ENCODE data around the gene TRIM7. TPM values are rescaled to one million over a fixed set of nuclear protein-coding genes. Genes with fewer than 3 reads are reported as not detected.

TRIM7 gene
- total and polyA plus RNA-seq, 9 of the 15 experiments (the other 6 are each of a cell fraction or from before 2014, with no cell fraction given): 2.6 to 14.9 (median 8.9) TPM

DNA sequence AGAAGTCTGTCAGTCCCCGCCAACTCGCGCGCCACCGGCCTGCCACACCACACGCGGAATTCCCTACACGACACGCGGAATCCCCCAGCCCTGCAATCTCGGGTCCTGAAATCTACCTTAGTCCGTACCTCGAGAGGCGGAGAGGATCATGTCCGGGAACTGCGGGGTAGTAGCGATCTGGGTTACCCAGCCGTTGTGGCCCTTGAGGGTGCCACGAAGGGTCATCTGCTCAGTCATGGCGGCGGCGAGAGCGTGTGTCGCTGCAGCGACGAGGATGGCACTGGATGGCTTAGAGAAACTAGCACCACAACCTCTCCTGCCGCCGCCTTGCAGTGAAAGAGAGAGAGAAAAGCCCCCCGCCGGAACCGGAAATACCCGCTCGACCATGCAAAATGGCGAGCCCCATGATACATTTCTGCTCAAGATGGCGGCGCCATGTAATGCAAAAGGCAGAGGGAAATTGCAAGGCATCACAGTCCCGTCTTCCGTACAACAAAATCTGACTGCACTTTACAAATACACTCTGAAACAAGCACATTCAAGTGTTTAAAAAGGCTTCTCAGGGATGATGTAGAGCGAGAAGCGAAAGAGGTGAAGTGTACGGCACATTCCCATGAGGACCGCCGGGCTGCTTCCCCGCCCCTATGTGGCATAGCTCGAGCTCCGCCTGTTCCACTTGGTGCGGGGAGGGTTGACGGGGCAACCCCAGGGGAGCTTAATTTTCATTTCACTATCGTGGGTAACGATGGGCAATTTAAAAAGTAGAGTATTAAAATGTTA, 38.8 kb upstream of the TRIM7 start, which contains the start of gene RACK1 (continued):
- TF ChIP-seq, protein P1, sequence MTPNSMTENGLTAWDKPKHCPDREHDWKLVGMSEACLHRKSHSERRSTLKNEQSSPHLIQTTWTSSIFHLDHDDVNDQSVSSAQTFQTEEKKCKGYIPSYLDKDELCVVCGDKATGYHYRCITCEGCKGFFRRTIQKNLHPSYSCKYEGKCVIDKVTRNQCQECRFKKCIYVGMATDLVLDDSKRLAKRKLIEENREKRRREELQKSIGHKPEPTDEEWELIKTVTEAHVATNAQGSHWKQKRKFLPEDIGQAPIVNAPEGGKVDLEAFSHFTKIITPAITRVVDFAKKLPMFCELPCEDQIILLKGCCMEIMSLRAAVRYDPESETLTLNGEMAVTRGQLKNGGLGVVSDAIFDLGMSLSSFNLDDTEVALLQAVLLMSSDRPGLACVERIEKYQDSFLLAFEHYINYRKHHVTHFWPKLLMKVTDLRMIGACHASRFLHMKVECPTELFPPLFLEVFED (CRISPR knock-in tag; conservative IDR thresholded peaks at IDR 0.05): 0 out of 2 replicates have a peak, but pooled peaks have one; percentile 43
- TF ChIP-seq CREBBP (IDR thresholded peaks at IDR 0.05; ENCODE audit: low read depth, low read length) (no peak), NFIX (CRISPR knock-in tag; IDR thresholded peaks at IDR 0.05; ENCODE audit: low read depth) (no peak), BRD9 (IDR thresholded peaks at IDR 0.05; ENCODE audit: low read depth, partially characterized antibody) (peak; percentile 95), ATF1 (CRISPR knock-in tag; IDR thresholded peaks at IDR 0.05) (no peak), ATF1 (tag; IDR thresholded peaks at IDR 0.05) (peak; percentile 66), TAF1 (IDR thresholded peaks at IDR 0.05; ENCODE audit: control insufficient read depth, extremely low read depth, insufficient read depth, low read length, severe bottlenecking) (peak; percentile 99), MYC (IDR thresholded peaks at IDR 0.05; ENCODE audit: low read depth, low read length) (peak; percentile 97), MYC (CRISPR knock-in tag; IDR thresholded peaks at IDR 0.05; ENCODE audit: borderline replicate concordance, low read depth) (peak; percentile 94; the same call in 1 of the 2 replicates), TAF7 (tag; IDR thresholded peaks at IDR 0.05) (peak; percentile 100), MAZ (CRISPR knock-in tag; conservative IDR thresholded peaks at IDR 0.05 in 1 of 2, IDR thresholded peaks at IDR 0.05 in 1 of 2) (peak; percentile 74 to 87), CBX1 (IDR thresholded peaks at IDR 0.05; ENCODE audit: low read depth) (0 out of 2 replicates have a peak, but pooled peaks have one; percentile 58), BRD4 (IDR thresholded peaks at IDR 0.05) (peak; percentile 93; the same call in 1 of the 2 replicates), SRSF3 (IDR thresholded peaks at IDR 0.05; ENCODE audit: insufficient read depth, low read length) (peak; percentile 4; the same call in 1 of the 2 replicates), ZNF347 (CRISPR knock-in tag; IDR thresholded peaks at IDR 0.05; ENCODE audit: low read depth) (peak; percentile 37; the same call in 1 of the 2 replicates), ESRRB (CRISPR knock-in tag; IDR thresholded peaks at IDR 0.05; ENCODE audit: borderline replicate concordance) (no peak), SIN3B (IDR thresholded peaks at IDR 0.05; ENCODE audit: low read depth) (peak; percentile 23), ZNF764 (CRISPR knock-in tag; IDR thresholded peaks at IDR 0.05; ENCODE audit: low read depth) (0 out of 2 replicates have a peak, but pooled peaks have one; percentile 21), XRCC5 (IDR thresholded peaks at IDR 0.05; ENCODE audit: low read depth, low read length) (0 out of 2 replicates have a peak, but pooled peaks have one; percentile 26)
- TF ChIP-seq, protein P2, sequence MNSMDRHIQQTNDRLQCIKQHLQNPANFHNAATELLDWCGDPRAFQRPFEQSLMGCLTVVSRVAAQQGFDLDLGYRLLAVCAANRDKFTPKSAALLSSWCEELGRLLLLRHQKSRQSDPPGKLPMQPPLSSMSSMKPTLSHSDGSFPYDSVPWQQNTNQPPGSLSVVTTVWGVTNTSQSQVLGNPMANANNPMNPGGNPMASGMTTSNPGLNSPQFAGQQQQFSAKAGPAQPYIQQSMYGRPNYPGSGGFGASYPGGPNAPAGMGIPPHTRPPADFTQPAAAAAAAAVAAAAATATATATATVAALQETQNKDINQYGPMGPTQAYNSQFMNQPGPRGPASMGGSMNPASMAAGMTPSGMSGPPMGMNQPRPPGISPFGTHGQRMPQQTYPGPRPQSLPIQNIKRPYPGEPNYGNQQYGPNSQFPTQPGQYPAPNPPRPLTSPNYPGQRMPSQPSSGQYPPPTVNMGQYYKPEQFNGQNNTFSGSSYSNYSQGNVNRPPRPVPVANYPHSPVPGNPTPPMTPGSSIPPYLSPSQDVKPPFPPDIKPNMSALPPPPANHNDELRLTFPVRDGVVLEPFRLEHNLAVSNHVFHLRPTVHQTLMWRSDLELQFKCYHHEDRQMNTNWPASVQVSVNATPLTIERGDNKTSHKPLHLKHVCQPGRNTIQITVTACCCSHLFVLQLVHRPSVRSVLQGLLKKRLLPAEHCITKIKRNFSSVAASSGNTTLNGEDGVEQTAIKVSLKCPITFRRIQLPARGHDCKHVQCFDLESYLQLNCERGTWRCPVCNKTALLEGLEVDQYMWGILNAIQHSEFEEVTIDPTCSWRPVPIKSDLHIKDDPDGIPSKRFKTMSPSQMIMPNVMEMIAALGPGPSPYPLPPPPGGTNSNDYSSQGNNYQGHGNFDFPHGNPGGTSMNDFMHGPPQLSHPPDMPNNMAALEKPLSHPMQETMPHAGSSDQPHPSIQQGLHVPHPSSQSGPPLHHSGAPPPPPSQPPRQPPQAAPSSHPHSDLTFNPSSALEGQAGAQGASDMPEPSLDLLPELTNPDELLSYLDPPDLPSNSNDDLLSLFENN (IDR thresholded peaks at IDR 0.05; ENCODE audit: low read depth in 2 of 2, low read length in 2 of 2): 0 out of 4 replicates have a peak, but pooled peaks of 1 of the 2 experiments have one; percentile 54
- TF ChIP-seq, protein P3, sequence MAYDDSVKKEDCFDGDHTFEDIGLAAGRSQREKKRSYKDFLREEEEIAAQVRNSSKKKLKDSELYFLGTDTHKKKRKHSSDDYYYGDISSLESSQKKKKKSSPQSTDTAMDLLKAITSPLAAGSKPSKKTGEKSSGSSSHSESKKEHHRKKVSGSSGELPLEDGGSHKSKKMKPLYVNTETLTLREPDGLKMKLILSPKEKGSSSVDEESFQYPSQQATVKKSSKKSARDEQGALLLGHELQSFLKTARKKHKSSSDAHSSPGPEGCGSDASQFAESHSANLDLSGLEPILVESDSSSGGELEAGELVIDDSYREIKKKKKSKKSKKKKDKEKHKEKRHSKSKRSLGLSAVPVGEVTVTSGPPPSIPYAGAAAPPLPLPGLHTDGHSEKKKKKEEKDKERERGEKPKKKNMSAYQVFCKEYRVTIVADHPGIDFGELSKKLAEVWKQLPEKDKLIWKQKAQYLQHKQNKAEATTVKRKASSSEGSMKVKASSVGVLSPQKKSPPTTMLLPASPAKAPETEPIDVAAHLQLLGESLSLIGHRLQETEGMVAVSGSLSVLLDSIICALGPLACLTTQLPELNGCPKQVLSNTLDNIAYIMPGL (CRISPR knock-in tag; IDR thresholded peaks at IDR 0.05): 0 out of 2 replicates have a peak, but pooled peaks have one; percentile 45
